Activated naive CD4-positive, alpha-beta T cell treated with anti-CD3 and anti-CD28 coated beads, Interleukin-2, amount 10 ng/mL, durations not matched to agents 7 days and 5 days (primary cell): Measurements from ENCODE around the gene C4orf36.

Experiments used
- CTCF ChIA-PET: fragments of 350-600 bp; sonication (Branson Sonifier 250); formaldehyde crosslinking; loops from one replicate; lab custom pipeline; 2021; ENCODE audit warnings: antibody characterized with exemption; lab: Charles Lee
- DNase-seq: peaks from one replicate; pipeline ENCODE4 v3.0.0-alpha.2; 2020
- H3K27ac Mint-ChIP-seq: one replicate; pipeline ENCODE4 v1.8.0; 2021; ENCODE audit warnings: mild to moderate bottlenecking, moderate library complexity, mixed read lengths
- H3K27me3 Mint-ChIP-seq: one replicate; pipeline ENCODE4 v1.8.0; 2021; ENCODE audit warnings: mild to moderate bottlenecking, mixed read lengths
- H3K36me3 Mint-ChIP-seq: one replicate; pipeline ENCODE4 v1.8.0; 2021; ENCODE audit warnings: mixed read lengths
- H3K4me1 Mint-ChIP-seq: one replicate; pipeline ENCODE4 v1.8.0; 2021; ENCODE audit warnings: mixed read lengths
- H3K4me3 Mint-ChIP-seq: one replicate; pipeline ENCODE4 v1.8.0; 2021; ENCODE audit warnings: mild to moderate bottlenecking, moderate library complexity, mixed read lengths
- H3K9me3 Mint-ChIP-seq: one replicate; pipeline ENCODE4 v1.8.0; 2021; ENCODE audit warnings: mixed read lengths

C4orf36 gene

DNA sequence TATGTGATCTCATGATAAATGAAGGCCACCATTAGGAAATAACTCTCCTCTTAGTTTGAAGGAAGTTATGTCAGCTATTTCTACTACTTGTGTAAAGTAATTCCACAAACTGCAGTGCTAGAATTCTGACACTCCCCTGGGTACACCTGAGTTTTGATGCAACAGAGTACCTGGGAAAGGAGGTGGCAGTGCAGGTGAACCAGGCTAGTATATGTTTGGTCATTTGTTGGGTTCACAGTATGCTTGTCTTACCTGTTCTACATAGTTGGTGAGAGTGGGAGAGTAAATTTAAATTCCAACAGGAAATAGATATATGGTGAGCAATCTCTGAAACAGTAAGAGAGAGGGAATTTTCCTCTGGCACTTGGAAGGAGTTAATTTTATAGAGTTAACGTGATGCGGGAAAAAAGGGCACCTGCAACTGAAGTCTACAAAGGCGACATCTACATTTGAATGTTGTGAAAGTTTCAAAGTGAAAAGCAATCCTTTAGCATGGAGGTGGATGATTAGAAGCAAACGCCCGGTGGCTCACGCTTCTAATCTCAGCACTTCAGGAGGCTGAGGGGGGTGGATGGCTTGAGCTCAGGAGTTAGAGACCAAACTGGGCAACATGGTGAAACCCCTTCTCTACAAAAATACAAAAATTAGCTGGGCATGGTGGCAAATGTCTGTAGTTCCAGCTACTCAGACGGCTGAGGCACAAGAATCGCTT, 34.7 kb downstream of the C4orf36 start:
- Mint-ChIP-seq H3K36me3 (no peaks in the 10 kb centered on the region), H3K27me3 (no peaks in the 10 kb centered on the region), H3K9me3 (no peaks in the 10 kb centered on the region), H3K4me3 (no peak overlapping the region), H3K4me1 (no peaks in the 10 kb centered on the region), H3K27ac (no peak overlapping the region)
- CTCF ChIA-PET = no interaction called here
- DNase-seq = no peak

DNA sequence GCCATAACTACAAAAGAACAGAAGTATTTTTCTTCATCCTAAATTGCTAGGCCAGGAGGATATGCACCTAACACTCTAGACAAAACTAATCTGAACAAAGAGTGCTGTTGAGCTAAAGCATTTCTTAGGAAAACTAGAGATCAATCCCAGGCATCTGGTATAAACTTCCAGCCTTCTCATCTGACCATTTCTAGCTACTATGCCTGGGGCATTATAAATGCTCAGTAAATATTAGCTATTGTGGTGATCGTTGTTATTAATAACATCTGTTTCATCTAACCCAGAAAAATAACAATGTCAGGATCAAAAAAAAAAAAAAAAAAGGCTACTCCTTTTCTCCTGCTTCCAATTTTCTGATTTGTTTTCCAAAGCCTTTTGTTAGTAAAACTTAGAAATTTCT, 35.3 kb downstream of the C4orf36 start:
- CTCF ChIA-PET = no interaction called here
- no peaks in the 10 kb centered on the region for H3K36me3 Mint-ChIP-seq
- DNase-seq = no peak
- H3K9me3 Mint-ChIP-seq = no peaks in the 10 kb centered on the region
- no peaks in the 10 kb centered on the region for H3K27me3 Mint-ChIP-seq
- no peak overlapping the region for H3K4me3 Mint-ChIP-seq
- H3K4me1 Mint-ChIP-seq = no peaks in the 10 kb centered on the region
- no peak overlapping the region for H3K27ac Mint-ChIP-seq

DNA sequence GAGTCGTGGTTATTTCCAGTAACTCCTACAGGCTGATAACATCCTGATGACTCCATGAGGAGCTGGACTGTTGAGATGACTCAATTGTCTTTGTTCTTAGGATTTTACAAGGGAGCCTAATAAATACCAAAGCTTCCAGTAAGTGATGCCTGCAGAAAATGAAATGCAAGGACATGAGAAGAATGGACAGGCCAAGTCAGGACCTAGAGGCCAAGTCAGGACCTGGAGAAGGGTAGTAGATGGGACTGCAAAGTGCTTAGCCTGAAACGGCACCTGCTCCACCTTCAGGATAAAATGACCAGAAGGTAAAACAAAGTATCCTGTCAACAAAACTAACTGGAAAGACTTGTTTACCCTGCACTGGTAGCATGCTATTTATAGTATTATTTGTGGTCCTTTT, 36.6 kb downstream of the C4orf36 start:
- CTCF ChIA-PET = no interaction called here
- no peaks in the 10 kb centered on the region for H3K9me3 Mint-ChIP-seq

DNA sequence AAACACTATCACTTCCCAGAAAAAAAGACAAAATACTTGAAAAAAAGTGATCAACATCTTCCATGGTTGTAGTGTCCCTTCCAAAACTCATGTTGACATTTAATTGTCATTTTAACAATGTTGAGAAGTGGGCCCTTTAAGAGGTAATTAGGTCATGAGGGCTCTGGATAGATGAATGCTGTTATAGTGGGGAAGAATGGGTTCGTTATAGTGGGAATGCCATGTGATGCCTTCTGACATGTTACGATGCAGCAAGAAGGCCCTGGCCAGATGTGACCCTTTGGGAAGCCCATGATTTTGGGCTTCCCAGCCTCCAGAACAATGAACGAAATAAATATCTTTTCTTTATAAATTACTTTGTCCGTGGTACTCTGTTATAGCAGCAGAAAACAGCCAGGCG, 39.0 kb downstream of the C4orf36 start:
- no peak overlapping the region for H3K4me3 Mint-ChIP-seq
- no peaks in the 10 kb centered on the region for H3K36me3 Mint-ChIP-seq
- CTCF ChIA-PET = no interaction called here
- H3K27ac Mint-ChIP-seq = no peak overlapping the region
- no peak for DNase-seq
- no peaks in the 10 kb centered on the region for H3K27me3 Mint-ChIP-seq
- H3K4me1 Mint-ChIP-seq = no peaks in the 10 kb centered on the region
- no peaks in the 10 kb centered on the region for H3K9me3 Mint-ChIP-seq

More for the DNA sequence above, 36.6 kb downstream of the C4orf36 start:
- no peaks in the 10 kb centered on the region for H3K4me1 Mint-ChIP-seq
- H3K27me3 Mint-ChIP-seq = no peaks in the 10 kb centered on the region
- no peak overlapping the region for H3K4me3 Mint-ChIP-seq
- H3K27ac Mint-ChIP-seq = no peak overlapping the region
- H3K36me3 Mint-ChIP-seq = no peaks in the 10 kb centered on the region
- DNase-seq = no peak

DNA sequence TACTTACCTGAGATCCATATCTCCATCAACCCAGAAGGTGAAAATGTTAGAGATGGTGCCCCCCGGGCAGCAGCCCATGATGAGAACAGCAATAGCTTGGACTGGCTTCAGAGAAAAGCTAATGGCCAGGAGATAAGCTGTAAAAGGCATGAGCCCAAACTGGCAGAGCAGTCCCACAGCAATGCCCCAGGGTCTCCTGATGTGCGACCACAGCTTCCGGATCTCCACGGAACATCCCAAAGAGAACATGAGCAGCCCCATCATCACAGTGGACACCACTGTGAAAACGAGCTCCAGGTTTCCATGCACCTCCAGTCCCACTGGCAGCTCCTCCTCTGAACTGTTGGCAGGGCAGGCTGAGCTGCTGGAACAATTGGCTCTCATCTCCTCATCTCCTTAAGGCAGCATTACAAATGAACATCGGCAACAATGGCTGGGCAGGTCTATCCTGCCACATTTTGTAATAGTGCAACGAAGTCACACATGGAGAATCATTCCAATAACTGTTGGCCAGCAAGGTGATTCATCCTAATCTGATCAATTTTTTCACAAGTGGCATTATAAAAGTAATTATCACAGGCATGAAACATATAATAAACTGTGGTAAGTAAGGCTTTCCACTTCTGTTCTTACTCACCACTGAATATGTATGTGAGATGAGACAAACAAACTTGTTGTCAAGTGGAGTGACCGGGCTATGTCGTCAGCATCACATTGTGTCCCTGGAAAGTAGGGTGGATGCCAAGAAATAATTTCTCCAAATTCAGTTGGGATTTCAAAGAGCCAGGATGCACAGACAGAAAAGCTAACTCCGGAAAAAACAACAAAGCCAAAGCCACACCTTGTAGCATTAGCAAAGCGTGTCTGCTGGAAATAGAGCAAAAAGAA, 43.2 kb downstream of the C4orf36 start, which contains the start of gene SLC10A6:
SLC10A6 (minus strand) TSS at position 653 of the 888 bp plus-strand sequence; CDS start at position 384, 269 bp downstream.
- CTCF ChIA-PET = no interaction called here
- H3K27me3 Mint-ChIP-seq = no peaks in the 10 kb centered on the region
- H3K27ac Mint-ChIP-seq = no peak within 1 kb of the TSS
- no peak for DNase-seq
- no peaks in the 10 kb centered on the region for H3K4me1 Mint-ChIP-seq
- no peaks in the 10 kb centered on the region for H3K9me3 Mint-ChIP-seq
- H3K36me3 Mint-ChIP-seq = no peaks in the 10 kb centered on the region
- no peak within 1 kb of the TSS for H3K4me3 Mint-ChIP-seq

DNA sequence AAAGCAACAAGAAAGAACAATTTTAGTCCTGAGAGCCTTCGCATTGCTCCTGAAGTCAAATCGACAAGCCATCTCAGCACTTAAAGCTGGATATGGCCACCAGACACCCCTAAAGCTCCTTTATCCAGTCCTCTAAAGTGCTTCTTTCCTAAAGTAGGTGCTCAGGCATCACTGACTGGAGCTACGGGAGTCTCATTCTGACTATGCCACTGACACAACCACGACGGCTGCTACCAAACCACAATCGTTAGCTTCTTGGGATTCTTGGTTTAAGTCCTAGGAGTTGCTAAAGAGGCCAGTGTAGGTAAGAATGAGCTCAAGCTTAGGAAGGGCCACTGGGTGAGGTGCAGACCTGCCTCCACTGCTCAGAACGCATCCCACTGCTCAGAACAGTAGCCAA, 44.1 kb downstream of the C4orf36 start:
- Mint-ChIP-seq H3K4me3 (no peak overlapping the region), H3K36me3 (no peaks in the 10 kb centered on the region), H3K9me3 (no peaks in the 10 kb centered on the region), H3K27ac (no peak overlapping the region), H3K4me1 (no peaks in the 10 kb centered on the region), H3K27me3 (no peaks in the 10 kb centered on the region)
- CTCF ChIA-PET = no interaction called here
- DNase-seq = no peak

DNA sequence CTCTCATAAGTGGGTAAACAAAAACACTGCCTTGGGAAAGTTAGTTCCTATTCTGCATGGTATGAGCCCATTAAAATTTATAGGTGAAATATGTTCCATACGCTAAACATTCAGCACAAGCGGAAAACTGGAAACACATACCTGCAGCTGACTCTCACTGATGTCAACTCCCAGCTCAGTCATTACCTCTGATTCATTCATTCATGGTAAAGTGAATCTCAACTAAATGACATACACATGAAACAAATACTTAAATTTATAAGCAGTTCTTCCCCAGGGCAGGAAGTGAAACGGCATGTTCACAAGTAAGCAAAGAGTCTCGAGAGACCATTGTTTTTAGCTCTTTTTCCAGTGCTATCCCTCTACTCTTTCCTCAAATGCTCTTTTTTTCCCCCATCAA, 44.7 kb downstream of the C4orf36 start:
- Mint-ChIP-seq H3K9me3 (no peaks in the 10 kb centered on the region), H3K36me3 (no peaks in the 10 kb centered on the region), H3K27me3 (no peaks in the 10 kb centered on the region), H3K4me3 (no peak overlapping the region), H3K4me1 (no peaks in the 10 kb centered on the region), H3K27ac (no peak overlapping the region)
- CTCF ChIA-PET = no interaction called here
- DNase-seq = no peak

DNA sequence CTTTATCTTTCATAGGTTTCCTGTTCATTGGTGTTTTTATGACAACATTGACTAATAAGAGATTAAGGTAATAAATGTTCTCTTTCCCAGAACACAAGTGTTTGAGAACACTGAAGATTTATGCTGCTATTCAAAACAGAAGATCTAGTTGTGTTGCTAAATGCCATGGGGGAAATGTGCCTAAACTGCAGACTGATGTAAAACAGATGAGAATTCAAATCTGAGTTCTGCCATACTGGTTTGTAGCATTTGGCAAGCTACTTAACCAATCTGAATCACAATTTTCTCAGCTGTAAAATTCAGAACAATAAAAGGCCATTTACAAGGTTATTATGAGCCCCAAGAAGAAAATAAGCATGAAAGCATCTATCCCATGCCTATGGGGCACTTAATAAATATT, 45.3 kb downstream of the C4orf36 start:
- no peak overlapping the region for H3K27ac Mint-ChIP-seq
- H3K4me1 Mint-ChIP-seq = no peaks in the 10 kb centered on the region
- H3K4me3 Mint-ChIP-seq = no peak overlapping the region
- CTCF ChIA-PET = no interaction called here
- H3K27me3 Mint-ChIP-seq = no peaks in the 10 kb centered on the region
- DNase-seq = no peak
- no peaks in the 10 kb centered on the region for H3K36me3 Mint-ChIP-seq
- no peaks in the 10 kb centered on the region for H3K9me3 Mint-ChIP-seq

DNA sequence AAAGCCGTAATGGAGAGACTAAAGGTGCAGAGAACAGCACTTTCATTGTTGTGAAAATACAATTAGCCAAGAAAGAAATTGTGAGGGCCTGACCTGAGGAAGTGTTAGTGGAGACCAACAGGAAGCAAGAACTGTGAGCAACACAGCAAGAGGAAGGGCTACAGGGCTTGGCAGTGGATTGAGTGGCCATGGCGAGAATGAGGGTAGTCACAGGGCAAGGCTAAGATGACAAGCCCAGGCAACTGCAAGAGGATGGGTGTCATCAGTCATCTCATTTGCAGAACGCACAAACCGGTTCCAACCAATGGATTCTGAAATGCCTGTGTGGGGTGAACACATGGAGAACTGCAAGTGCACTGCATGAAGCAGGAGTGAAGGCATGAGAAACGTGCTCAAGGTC, 46.6 kb downstream of the C4orf36 start:
- CTCF ChIA-PET = no interaction called here
- no peak for DNase-seq
- H3K36me3 Mint-ChIP-seq = no peaks in the 10 kb centered on the region
- H3K27ac Mint-ChIP-seq = no peak overlapping the region
- H3K4me3 Mint-ChIP-seq = no peak overlapping the region
- H3K27me3 Mint-ChIP-seq = no peaks in the 10 kb centered on the region
- H3K4me1 Mint-ChIP-seq = no peaks in the 10 kb centered on the region
- H3K9me3 Mint-ChIP-seq = no peaks in the 10 kb centered on the region

DNA sequence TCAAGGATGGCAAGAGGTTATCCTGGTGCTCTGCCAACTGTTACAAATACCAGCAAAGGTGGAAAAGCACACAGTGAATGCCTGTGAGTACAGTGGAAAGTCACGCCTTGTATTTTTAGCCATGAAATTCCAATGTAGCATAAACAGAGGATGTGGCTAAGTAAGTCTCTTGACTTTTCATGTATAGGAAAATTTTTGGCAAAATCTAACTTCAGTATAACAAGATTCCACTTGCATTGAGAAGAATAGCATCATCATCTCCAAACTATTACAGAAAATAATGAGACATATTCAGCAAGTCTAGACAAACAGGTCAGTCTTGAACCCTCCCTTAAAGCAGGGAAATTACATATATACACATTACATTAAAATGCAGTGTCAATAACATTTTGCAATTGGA, 50.9 kb downstream of the C4orf36 start:
- Mint-ChIP-seq H3K9me3 (no peaks in the 10 kb centered on the region), H3K4me1 (no peaks in the 10 kb centered on the region), H3K27me3 (no peaks in the 10 kb centered on the region), H3K4me3 (no peak overlapping the region), H3K27ac (no peak overlapping the region), H3K36me3 (no peaks in the 10 kb centered on the region)
- no peak for DNase-seq
- CTCF ChIA-PET = no interaction called here

DNA sequence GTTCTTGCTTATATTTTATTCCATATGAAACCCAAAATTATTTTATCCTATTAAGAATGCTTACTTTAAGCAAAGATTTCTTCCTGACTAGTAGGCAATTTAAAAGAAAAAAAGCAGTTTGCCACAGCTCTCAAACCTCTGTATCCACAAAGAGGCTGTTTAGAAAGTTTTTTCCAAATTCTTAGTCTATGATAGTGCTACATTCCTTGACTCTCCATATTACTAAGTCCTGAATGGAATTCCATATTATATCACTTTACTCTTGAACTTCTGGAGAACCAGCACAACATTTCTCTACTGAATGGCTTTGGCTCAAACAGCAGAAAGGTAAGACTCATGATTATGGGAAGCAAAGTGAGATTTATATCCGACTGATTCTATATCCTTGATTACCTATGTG, 51.4 kb downstream of the C4orf36 start:
- Mint-ChIP-seq H3K4me1 (no peaks in the 10 kb centered on the region), H3K36me3 (no peaks in the 10 kb centered on the region), H3K9me3 (no peaks in the 10 kb centered on the region), H3K27ac (no peak overlapping the region), H3K27me3 (no peaks in the 10 kb centered on the region), H3K4me3 (no peak overlapping the region)
- CTCF ChIA-PET = no interaction called here
- no peak for DNase-seq

DNA sequence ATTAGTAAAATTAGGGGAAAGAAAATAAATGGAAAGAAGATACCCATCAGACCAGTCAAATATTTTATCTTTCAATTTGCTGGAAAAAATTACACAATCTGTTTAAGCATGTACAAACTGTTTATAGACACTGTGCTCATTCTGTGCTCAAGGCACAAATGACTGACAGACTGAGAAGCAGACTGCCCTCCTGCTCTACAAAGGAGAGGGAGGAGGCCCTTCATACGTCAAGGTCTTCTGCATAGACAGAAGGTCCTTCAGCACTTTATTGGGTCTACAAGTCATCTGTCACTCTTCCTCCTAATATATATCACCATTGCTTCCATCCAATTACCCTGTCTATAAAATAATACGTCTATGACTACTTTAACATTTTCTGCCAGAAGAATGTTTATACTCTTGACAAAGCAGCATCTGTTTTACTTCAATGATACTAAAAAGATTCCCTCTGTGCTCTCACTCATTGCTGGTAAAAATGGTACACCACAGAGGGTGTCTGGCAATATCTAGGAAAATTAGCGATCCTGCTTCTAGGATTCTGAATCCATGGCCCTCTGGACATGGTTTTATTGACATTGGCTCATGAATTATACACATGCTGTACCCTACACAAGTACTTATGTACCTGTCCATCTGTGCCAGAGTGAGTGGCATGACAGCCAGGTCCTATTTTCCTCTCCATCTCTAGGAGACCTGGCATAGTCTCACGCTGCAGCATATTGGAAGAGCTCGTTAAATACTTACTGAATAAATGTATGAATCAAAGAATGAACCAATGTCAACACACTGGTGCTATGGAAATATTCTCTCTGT, 54.3 kb downstream of the C4orf36 start:
- no peak for DNase-seq
- Mint-ChIP-seq H3K4me1 (no peaks in the 10 kb centered on the region), H3K9me3 (no peaks in the 10 kb centered on the region), H3K4me3 (no peak overlapping the region), H3K27ac (no peak overlapping the region), H3K36me3 (no peaks in the 10 kb centered on the region), H3K27me3 (peaks cover 9% of the 10 kb centered on the region)
- CTCF ChIA-PET = no interaction called here

DNA sequence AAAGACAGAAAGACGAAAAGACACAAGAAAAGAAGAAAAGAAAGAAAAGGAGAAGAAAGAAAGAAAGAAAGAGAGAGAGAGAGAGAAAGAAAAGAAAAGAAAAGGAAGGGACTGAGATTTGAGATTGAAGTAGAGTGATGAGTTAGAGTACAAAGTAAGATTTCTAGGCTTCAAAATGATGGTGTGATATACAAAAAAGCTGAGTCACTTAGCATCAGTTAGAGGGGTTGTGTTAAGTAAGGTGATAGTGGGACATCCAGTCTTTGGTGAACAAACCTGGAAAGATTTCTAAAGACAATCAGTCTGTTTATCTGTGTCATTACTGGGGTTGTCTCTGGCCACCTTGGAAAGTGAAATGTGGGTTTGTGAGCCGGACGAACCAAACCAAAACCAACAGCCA, 56.5 kb downstream of the C4orf36 start:
- H3K4me3 Mint-ChIP-seq = no peak overlapping the region
- no peak overlapping the region for H3K27ac Mint-ChIP-seq
- CTCF ChIA-PET = no interaction called here
- H3K4me1 Mint-ChIP-seq = no peaks in the 10 kb centered on the region
- no peaks in the 10 kb centered on the region for H3K9me3 Mint-ChIP-seq
- H3K36me3 Mint-ChIP-seq = no peaks in the 10 kb centered on the region
- no peak for DNase-seq
- peaks cover 9% of the 10 kb centered on the region for H3K27me3 Mint-ChIP-seq

DNA sequence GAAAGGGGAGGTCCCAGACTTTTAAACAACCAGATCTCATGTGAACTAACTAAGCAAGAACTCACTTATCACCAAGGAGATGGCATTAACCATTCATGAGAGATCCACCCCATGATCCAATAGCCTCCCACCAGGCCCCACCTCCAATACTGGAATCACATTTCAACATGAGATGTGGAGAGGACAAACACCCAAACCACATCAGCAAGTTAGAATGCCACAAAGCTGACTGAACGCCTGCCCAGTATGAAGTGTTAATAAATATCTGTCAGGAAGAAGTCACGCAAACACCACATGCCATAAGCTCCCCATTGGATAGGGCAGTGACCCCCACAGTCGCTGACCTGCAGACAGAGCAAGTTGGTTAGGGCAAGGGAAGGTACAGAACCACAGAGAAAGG, 57.3 kb downstream of the C4orf36 start:
- CTCF ChIA-PET = no interaction called here
- no peaks in the 10 kb centered on the region for H3K36me3 Mint-ChIP-seq
- peaks cover 9% of the 10 kb centered on the region for H3K27me3 Mint-ChIP-seq
- no peaks in the 10 kb centered on the region for H3K9me3 Mint-ChIP-seq
- no peaks in the 10 kb centered on the region for H3K4me1 Mint-ChIP-seq
- H3K4me3 Mint-ChIP-seq = no peak overlapping the region
- no peak for DNase-seq
- no peak overlapping the region for H3K27ac Mint-ChIP-seq
